ENCODE data around the gene RUNX1. TPM values are rescaled to one million over a fixed set of nuclear protein-coding genes. Genes with fewer than 3 reads are reported as not detected.
A peak's percentile ranks its signal among the peaks of the same experiment; 100 is the strongest.

Gene RUNX1
- total and polyA plus RNA-seq, 2 of the 13 experiments (the other 11 are each of a cell fraction or from before 2014, with no cell fraction given), result 5.4 to 6.4 TPM

DNA sequence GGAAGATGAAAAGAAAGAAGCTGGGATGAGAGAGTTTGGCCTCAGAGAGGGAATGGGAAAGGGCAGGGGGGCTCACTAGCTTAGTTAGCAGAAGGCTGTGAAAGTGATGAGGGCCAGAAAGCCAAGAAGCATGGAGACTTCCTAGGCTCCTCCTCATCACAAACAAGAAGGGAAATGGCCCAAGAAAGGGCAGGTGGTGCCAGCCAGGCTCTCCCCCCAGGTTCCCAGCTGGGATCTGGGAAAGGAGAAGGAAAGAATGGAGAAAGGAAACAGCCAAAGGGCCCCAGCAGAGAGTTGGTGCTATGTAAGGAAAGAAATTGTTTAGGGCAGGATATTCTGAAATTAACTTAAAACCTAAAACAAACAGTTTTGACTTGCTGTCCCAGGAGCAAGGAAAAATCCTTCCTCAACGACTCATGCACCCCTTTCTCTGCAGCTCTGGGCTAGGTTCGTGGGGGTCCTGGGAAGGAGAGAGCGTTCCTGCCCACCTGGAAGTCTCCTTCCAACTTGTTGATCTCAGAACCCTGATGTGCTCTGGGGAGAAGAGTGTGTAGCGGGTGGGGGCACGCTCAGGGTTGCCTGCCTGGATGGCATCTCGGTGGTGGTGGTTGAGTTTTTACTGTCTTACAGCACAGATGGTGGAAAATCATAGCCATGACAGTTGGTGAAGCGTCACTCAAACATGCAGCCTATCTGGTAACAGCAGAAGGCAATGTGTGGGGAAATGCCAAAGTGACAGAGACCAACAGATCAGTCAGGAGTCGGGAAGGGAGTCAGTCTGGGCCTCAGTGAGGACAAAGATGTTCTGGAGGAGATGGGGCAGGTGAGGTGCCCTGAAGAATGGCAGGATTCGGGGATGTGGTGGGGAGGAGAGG is 233.0 kb downstream of the RUNX1 start:
- no peak overlapping the region for H2AFZ ChIP-seq (ENCODE audit: low read length)
- FAIRE-seq (no peak), ATAC-seq (no peak), DNase-seq (ENCODE audit: low spot score) (no peak)
- TF ChIP-seq ZMYM2 (CRISPR knock-in tag; IDR thresholded peaks at IDR 0.05) (no peak), ZNF569 (CRISPR knock-in tag; IDR thresholded peaks at IDR 0.05; ENCODE audit: borderline replicate concordance) (no peak), AHDC1 (CRISPR knock-in tag; IDR thresholded peaks at IDR 0.05; ENCODE audit: borderline replicate concordance) (no peak), SP4 (CRISPR knock-in tag; IDR thresholded peaks at IDR 0.05) (0 out of 2 replicates have a peak, but pooled peaks have one; percentile 4)
- TF ChIP-seq, protein P1, sequence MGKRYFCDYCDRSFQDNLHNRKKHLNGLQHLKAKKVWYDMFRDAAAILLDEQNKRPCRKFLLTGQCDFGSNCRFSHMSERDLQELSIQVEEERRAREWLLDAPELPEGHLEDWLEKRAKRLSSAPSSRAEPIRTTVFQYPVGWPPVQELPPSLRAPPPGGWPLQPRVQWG (CRISPR knock-in tag; IDR thresholded peaks at IDR 0.05; ENCODE audit: borderline replicate concordance, low read depth), result no peak
- BruUV-seq (replicated peaks), result no TSS peak
- no peak overlapping the region for H3K9ac ChIP-seq (ENCODE audit: insufficient read depth, low read depth, low read length)
- H3K9me3 ChIP-seq (ENCODE audit: low read length), result no peaks in the 10 kb centered on the region
- peaks cover 5 to 15% of the 10 kb centered on the region in 2 experiments; a peak in 2 of 5 replicates for H3K36me3 ChIP-seq (replicated peaks in 1 of 2; ENCODE audit: control insufficient read depth in 1 of 2, insufficient read depth in 2 of 2, low read length in 2 of 2)
- in situ Hi-C loops (cut with HindIII; ENCODE audit: extremely low pct_ligation_motif_present, low pct_unique_long_range_greater_than_20kb), result no loop called here
- ChIA-PET CTCF (ENCODE audit: low intra/inter-chr PET ratio, low total read pairs) (no interaction called here), POLR2A (interaction anchor here (0.8 to 4.6 kb wide), 4 partner anchors 14 to 71 kb away, joined by 4 to 76 read pairs (median 32); no protein-coding TSS in a partner anchor)
- H4K20me1 ChIP-seq (ENCODE audit: insufficient read depth, low read length), result no peaks in the 10 kb centered on the region
- no peaks in the 10 kb centered on the region for H3K79me2 ChIP-seq (ENCODE audit: insufficient read depth, low read length)
- intact Hi-C loops (cut with micrococcal nuclease; ENCODE audit: unreplicated experiment), result loop anchor here (5.0 kb wide), 1 partner anchor 71 kb away; no protein-coding TSS in a partner anchor
- H3K4me3 ChIP-seq (replicated peaks in 1 of 3; ENCODE audit: insufficient read depth in 1 of 3, low read depth in 2 of 3, low read length in 3 of 3), result no peak overlapping the region
- H3K27ac ChIP-seq (ENCODE audit: extremely low read length, insufficient read depth, low read length), result peak overlapping the region; percentile 90
- peaks cover 86% of the 10 kb centered on the region for H3K4me1 ChIP-seq (ENCODE audit: insufficient read depth, low read length)
- H3K4me2 ChIP-seq (ENCODE audit: low read depth, low read length), result no peak overlapping the region
- 96% methylated on average over 9 of the region's 9 CpGs for WGBS (ENCODE audit: low lambda C conversion rate)
- no peaks in the 10 kb centered on the region for H3K27me3 ChIP-seq (ENCODE audit: control insufficient read depth in 1 of 2, insufficient read depth in 2 of 2, low read length in 2 of 2)

All from HepG2 (cell line).